ENCODE measurements around the gene ST8SIA6. TPM values are rescaled to one million over a fixed set of nuclear protein-coding genes. Genes with fewer than 3 reads are reported as not detected.

ST8SIA6 gene
- 0.16 and 0.25 TPM in 2 replicates for total RNA-seq

DNA sequence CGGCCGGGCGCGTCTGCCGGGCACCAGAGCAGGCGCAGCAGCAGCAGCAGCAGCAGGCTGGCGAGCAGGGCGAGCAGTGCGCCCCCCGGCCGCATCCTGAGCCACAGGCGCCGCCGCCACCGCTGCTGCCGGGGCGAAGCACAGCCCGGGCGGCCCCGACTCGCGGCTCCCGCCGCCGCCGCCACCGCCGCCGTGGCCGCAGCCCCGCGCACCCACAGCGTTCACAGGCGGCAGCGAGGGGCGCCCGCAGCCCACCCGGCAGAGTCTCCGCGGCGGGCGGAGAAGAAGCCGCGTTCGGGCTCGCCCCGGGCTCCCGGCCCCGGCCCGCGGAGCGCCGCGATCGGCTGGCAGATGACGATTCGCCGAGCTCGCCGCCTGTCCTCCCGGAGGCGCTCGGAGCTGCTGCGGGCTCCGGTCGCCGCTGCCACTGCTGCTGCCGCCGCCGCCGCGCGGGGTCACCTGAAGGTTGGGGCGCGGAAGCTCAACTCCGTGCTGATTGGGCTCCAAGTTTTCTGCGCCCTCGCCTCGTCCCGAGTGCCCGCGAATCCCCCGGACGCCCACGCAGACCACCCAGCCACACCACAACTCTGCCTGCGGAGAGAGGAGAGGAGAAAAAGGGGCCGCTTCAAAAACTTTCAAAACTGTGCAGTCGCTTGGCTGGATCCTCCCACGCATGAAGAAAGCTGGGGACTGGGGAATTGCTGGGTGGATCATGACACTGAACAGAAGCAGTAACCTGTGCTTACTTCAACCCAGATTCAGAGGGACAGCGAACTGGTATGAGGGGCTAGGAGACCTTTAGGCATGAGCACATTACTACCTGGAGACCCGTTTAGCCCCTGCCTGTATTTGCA lies at the start of gene ST8SIA6:
Gene ST8SIA6, minus strand, starts transcription at position 435 of the 854 bp plus-strand sequence. Its CDS starts 340 bp downstream, at position 95.

Other genes with a start within 250 kb of the ST8SIA6 start
- 3,002 and 4,929 TPM in 2 replicates for gene VIM, start 226.4 kb downstream of the ST8SIA6 start, total RNA-seq
- gene HACD1, start 162.8 kb upstream of the ST8SIA6 start, total RNA-seq = 21.4 and 24.0 TPM in 2 replicates
- gene STAM, start 189.6 kb upstream of the ST8SIA6 start, total RNA-seq = 8.6 and 21.8 TPM in 2 replicates

Data from bladder microvascular endothelial cell (primary cell).